ENCODE measurements around the gene SCAPER. TPM values are rescaled to one million over a fixed set of nuclear protein-coding genes. Genes with fewer than 3 reads are reported as not detected.
"Not testable (repeated sequence)": the region's sequence is repeated elsewhere in the genome, so short reads cannot be mapped to it uniquely, and the experiment has no call there.

Gene SCAPER
- total RNA-seq, 1 donor from 2014 or later = 22.8 TPM

DNA sequence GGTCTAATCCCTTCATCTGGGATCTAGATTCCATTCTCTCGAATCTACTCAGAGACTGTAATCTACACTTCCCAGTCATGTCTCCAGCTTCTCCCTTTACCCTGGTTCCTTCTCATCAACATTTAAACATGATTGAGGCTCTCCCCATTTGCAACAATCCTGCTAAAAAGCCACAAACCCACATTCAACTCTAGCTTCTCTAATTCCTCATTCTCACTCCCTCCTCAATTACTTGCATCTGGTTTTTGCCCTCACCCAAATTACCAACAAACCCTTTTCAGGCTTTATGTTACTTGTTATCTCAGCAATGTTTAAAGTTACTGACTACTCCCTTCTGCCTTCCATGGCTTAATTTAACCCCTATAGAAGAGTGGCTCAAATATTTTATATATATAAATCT is 605.4 kb downstream of the SCAPER start:
- H3K27ac Mint-ChIP-seq = no peak overlapping the region
- no peaks in the 10 kb centered on the region for H3K9me3 Mint-ChIP-seq
- no peaks in the 10 kb centered on the region for H3K27me3 Mint-ChIP-seq (ENCODE audit: low read depth)
- no peak for DNase-seq (ENCODE audit: low spot score)
- H3K4me1 Mint-ChIP-seq (ENCODE audit: low read depth) = peaks cover 2% of the 10 kb centered on the region
- H3K36me3 Mint-ChIP-seq (ENCODE audit: low read depth) = peaks cover 11% of the 10 kb centered on the region
- intact Hi-C loops (cut with micrococcal nuclease) = no loop called here
- no peak overlapping the region for H3K4me3 Mint-ChIP-seq (ENCODE audit: low read depth)

DNA sequence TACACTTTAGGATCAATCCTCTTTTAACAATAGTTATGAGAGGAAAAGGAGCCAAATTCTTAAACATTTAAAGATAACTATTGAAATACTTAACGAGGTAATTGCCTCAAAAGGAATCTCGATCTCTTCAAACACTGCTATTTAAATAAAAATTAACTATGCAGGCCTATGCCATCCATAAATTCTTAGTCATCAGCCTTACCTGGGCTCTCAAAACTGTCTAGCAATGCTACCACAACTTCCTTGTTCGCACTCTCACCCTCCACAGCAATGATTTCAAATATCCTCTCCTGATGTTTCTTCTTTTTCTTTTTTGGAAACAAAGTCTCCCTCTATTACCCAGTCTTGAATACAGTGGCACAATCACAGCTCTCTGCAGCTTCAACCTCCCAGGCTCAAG is 606.2 kb downstream of the SCAPER start:
- Mint-ChIP-seq H3K9me3 (no peaks in the 10 kb centered on the region), H3K4me1 (ENCODE audit: low read depth) (peaks cover 2% of the 10 kb centered on the region), H3K27ac (no peak overlapping the region), H3K36me3 (ENCODE audit: low read depth) (peaks cover 6% of the 10 kb centered on the region), H3K27me3 (ENCODE audit: low read depth) (no peaks in the 10 kb centered on the region), H3K4me3 (ENCODE audit: low read depth) (no peak overlapping the region)
- no peak for DNase-seq (ENCODE audit: low spot score)
- intact Hi-C loops (cut with micrococcal nuclease) = no loop called here

DNA sequence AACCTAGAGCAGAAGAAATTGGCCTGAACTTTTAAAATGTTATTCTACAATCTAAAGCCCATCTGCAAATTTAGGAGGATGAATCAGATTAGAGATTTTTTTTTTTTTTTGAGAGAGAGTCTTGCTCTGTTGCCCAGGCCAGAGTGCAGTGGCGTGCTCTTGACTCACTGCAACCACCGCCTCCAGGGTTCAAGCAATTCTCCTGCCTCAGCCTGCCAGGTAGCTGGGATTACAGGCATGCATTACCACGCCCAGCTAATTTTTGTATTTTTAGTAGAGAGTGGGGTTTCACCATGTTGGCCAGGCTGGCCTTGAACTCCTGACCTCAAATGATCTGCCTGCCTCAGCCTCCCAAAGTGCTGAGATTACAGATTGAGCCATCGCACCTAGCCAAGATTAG is 607.2 kb downstream of the SCAPER start:
- H3K4me3 Mint-ChIP-seq (ENCODE audit: low read depth); H3K36me3 Mint-ChIP-seq (ENCODE audit: low read depth): not testable (repeated sequence)

More for the DNA sequence above, 607.2 kb downstream of the SCAPER start:
- H3K4me1 Mint-ChIP-seq (ENCODE audit: low read depth); H3K27me3 Mint-ChIP-seq (ENCODE audit: low read depth); DNase-seq (ENCODE audit: low spot score); intact Hi-C loops (cut with micrococcal nuclease); H3K27ac Mint-ChIP-seq; H3K9me3 Mint-ChIP-seq: not testable (repeated sequence)

Other genes starting within 250 kb of the SCAPER start
- 35.7 and 36.1 TPM in 2 replicates for gene RCN2, start 26.4 kb upstream of the SCAPER start, total RNA-seq
- 167 and 169 TPM in 2 replicates for gene PSTPIP1, start 89.8 kb upstream of the SCAPER start, total RNA-seq
- 37.8 and 40.1 TPM in 2 replicates for gene TSPAN3, start 165.8 kb upstream of the SCAPER start, total RNA-seq